PFSK-1 (cell line): ENCODE results near the gene FYB1.

Experiments used
- FOXP2 ChIP-seq: optimal IDR thresholded peaks from 2 replicates; pipeline ENCODE3; 2011; ENCODE audit warnings: borderline replicate concordance, control low read depth, inconsistent platforms; ENCODE audit not compliant: insufficient read depth; ENCODE audit errors: extremely low read length, extremely low read depth
- POLR2AphosphoS5 ChIP-seq: IDR thresholded peaks from 2 replicates; pipeline ENCODE4 v1.6.1; 2012; ENCODE audit warnings: low read depth, mild to moderate bottlenecking, control low read depth, low read length, moderate library complexity
- SIN3A ChIP-seq: IDR thresholded peaks from 2 replicates; pipeline ENCODE4 v1.6.1; 2012; ENCODE audit warnings: mild to moderate bottlenecking, low read length, moderate library complexity, borderline replicate concordance; ENCODE audit not compliant: insufficient read depth
- TAF1 ChIP-seq: IDR thresholded peaks from 2 replicates; pipeline ENCODE4 v1.6.1; 2012; ENCODE audit warnings: low read length, control low read depth, borderline replicate concordance; ENCODE audit not compliant: insufficient read depth
- TF ChIP-seq, protein P1 (sequence below), 2 experiments: IDR thresholded peaks; 2 replicates each; pipeline versions ENCODE4 v1.6.1 to v1.8.0; 2011 to 2012; ENCODE audit warnings: low read depth in 2 of 2, low read length in 2 of 2, control low read depth in 1 of 2, inconsistent platforms in 1 of 2, mild to moderate bottlenecking in 1 of 2, moderate library complexity in 1 of 2; ENCODE audit not compliant: insufficient read depth in 1 of 2

DNA sequence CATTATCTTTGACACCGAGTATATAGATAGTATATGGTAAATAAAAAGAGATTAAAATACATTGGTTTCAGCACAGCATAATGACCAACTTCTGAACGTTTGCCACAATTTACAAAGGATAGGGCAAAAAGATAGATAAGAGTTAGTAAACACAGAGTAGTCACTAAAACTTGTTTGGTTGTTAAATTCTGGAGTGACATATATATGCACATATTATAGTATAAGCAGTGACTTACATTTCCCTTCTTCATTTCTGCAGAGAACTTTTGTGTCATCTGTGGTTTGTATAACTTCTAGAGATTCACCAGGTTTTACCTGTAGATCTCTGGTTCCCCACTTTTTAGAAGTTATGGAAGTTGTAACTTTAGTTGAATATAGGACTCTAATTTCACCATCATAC is 100.7 kb downstream of the FYB1 start:
- TF ChIP-seq, protein P1, sequence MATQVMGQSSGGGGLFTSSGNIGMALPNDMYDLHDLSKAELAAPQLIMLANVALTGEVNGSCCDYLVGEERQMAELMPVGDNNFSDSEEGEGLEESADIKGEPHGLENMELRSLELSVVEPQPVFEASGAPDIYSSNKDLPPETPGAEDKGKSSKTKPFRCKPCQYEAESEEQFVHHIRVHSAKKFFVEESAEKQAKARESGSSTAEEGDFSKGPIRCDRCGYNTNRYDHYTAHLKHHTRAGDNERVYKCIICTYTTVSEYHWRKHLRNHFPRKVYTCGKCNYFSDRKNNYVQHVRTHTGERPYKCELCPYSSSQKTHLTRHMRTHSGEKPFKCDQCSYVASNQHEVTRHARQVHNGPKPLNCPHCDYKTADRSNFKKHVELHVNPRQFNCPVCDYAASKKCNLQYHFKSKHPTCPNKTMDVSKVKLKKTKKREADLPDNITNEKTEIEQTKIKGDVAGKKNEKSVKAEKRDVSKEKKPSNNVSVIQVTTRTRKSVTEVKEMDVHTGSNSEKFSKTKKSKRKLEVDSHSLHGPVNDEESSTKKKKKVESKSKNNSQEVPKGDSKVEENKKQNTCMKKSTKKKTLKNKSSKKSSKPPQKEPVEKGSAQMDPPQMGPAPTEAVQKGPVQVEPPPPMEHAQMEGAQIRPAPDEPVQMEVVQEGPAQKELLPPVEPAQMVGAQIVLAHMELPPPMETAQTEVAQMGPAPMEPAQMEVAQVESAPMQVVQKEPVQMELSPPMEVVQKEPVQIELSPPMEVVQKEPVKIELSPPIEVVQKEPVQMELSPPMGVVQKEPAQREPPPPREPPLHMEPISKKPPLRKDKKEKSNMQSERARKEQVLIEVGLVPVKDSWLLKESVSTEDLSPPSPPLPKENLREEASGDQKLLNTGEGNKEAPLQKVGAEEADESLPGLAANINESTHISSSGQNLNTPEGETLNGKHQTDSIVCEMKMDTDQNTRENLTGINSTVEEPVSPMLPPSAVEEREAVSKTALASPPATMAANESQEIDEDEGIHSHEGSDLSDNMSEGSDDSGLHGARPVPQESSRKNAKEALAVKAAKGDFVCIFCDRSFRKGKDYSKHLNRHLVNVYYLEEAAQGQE (IDR thresholded peaks at IDR 0.05; ENCODE audit: insufficient read depth in 1 of 2, low read depth in 2 of 2, low read length in 2 of 2) = no peak
- TF ChIP-seq POLR2AphosphoS5 (no peak), TAF1 (no peak), FOXP2 (no peak), SIN3A (no peak)
